Measurements from ENCODE around the gene GRID2.

The GRID2 gene

DNA sequence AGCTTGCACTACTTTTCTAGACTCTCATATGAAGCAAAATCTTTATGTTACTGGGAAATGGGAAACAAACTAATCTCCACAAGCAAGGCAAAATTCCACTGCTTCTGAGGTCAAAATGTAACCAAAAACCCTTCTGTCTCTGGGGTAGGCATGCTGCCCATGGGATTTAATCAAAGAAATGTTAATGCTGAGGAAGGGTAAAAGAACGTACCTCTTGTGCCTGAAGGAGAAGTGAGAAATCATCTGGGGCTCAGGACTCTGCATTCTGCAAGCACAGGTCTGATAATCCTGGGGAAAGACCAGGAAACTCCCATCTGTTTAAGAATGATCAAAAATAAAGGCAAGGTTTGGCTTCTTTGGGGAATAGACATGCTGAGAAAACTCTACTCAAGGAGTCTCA lies 184.7 kb downstream of the GRID2 start:
- Histone ChIP-seq H3K27me3 (ENCODE audit: control insufficient read depth, insufficient read depth, low read length) (no peaks in the 10 kb centered on the region), H3K9ac (ENCODE audit: low read length) (no peak overlapping the region), H3K27ac (ENCODE audit: low read length) (no peak overlapping the region), H3K36me3 (ENCODE audit: control insufficient read depth, low read depth, low read length) (no peaks in the 10 kb centered on the region), H3K4me3 (ENCODE audit: low read length) (no peak overlapping the region), H3K4me1 (ENCODE audit: control insufficient read depth, low read depth, low read length) (peaks cover 16% of the 10 kb centered on the region), H3K9me3 (ENCODE audit: control insufficient read depth, low read depth, low read length) (no peaks in the 10 kb centered on the region)

DNA sequence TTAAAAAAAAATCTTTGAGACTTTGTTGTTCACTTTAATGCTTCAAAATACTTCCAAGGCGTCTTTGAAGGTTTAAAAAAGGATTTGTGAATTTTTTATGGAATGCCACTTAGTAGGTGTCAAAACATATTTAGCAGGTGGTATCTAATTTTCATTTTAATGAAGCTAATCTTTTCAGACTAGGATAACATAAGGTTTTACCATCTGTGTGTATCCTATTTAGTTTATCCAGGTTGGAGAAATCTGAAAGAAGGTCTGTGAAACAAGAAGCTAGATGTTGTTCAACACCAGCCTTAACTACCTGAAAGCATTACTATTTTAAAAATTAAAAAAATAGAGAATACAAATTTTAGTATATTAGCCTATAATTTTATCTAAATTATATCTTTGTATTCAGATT lies 193.4 kb downstream of the GRID2 start:
- no peak overlapping the region for H3K27ac ChIP-seq (ENCODE audit: low read length)
- no peak overlapping the region for H3K4me3 ChIP-seq (ENCODE audit: low read length)
- no peak overlapping the region for H3K9ac ChIP-seq (ENCODE audit: low read length)
- no peaks in the 10 kb centered on the region for H3K36me3 ChIP-seq (ENCODE audit: control insufficient read depth, low read depth, low read length)
- peaks cover 27% of the 10 kb centered on the region for H3K4me1 ChIP-seq (ENCODE audit: control insufficient read depth, low read depth, low read length)
- H3K27me3 ChIP-seq (ENCODE audit: control insufficient read depth, insufficient read depth, low read length), result no peaks in the 10 kb centered on the region
- no peaks in the 10 kb centered on the region for H3K9me3 ChIP-seq (ENCODE audit: control insufficient read depth, low read depth, low read length)

DNA sequence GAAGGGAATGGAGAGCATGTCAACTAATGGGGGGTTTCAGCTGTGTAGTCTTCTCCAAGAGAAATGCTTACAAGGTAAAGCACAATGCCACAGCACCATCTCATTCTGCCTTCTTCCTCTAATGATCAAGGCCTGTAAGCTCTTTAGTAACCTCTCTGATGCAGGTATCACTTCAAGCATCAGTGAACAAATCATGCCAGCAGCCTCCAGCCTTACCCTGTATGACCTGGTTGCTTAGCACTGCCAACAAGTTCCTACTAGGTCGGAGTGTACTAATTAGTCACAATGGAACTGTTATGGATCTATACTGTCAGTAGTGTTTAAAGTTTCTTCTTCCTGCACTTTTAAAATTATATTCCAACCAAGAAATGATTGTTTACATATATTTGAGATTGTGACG lies 197.7 kb downstream of the GRID2 start:
- no peak overlapping the region for H3K9ac ChIP-seq (ENCODE audit: low read length)
- H3K36me3 ChIP-seq (ENCODE audit: control insufficient read depth, low read depth, low read length), result no peaks in the 10 kb centered on the region
- H3K9me3 ChIP-seq (ENCODE audit: control insufficient read depth, low read depth, low read length), result no peaks in the 10 kb centered on the region
- H3K27ac ChIP-seq (ENCODE audit: low read length), result no peak overlapping the region
- H3K4me3 ChIP-seq (ENCODE audit: low read length), result no peak overlapping the region
- no peaks in the 10 kb centered on the region for H3K27me3 ChIP-seq (ENCODE audit: control insufficient read depth, insufficient read depth, low read length)
- H3K4me1 ChIP-seq (ENCODE audit: control insufficient read depth, low read depth, low read length), result peaks cover 59% of the 10 kb centered on the region

DNA sequence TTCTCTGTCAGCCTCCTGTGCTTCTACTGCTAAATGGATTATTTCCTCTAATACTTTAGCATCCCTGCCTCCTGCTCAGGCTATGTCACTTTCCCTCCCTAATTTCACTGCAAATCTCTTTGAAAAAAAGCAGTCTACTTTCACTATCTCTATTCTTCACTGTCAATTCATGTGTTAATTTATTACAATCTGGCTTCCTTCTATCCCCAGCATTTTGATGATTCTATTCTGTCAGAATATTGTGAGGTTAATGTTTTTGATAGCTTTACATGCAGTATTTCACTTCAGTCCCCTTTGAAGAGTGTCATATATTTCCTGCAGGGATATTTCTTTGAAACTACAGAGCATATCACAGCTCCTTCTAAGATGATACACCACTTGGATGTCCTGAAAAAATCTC lies 203.2 kb downstream of the GRID2 start:
- peaks cover 52% of the 10 kb centered on the region for H3K4me1 ChIP-seq (ENCODE audit: control insufficient read depth, low read depth, low read length)
- no peaks in the 10 kb centered on the region for H3K27me3 ChIP-seq (ENCODE audit: control insufficient read depth, insufficient read depth, low read length)
- H3K27ac ChIP-seq (ENCODE audit: low read length), result no peak overlapping the region
- H3K9me3 ChIP-seq (ENCODE audit: control insufficient read depth, low read depth, low read length), result no peaks in the 10 kb centered on the region
- no peak overlapping the region for H3K4me3 ChIP-seq (ENCODE audit: low read length)
- no peak overlapping the region for H3K9ac ChIP-seq (ENCODE audit: low read length)
- no peaks in the 10 kb centered on the region for H3K36me3 ChIP-seq (ENCODE audit: control insufficient read depth, low read depth, low read length)

DNA sequence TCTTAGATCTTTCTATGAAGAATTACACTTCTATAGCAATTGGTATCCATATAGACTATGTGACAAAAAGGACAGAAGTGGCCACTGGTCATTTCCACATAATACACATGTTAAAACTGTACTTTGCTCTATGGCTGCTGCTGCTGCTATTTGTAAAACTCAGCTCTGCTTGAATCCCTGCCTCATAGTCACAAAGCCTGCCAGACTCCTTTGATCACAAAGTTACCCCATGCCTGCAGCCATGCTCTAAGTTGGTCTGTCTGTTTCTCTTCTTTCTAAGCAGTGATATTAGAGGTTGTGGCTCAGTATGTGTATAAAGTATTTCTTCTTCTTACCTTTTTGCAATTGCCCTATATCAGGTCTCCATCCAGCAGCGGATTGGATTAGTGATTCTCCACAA lies 210.9 kb downstream of the GRID2 start:
- H3K9me3 ChIP-seq (ENCODE audit: control insufficient read depth, low read depth, low read length), result no peaks in the 10 kb centered on the region
- H3K27ac ChIP-seq (ENCODE audit: low read length), result no peak overlapping the region
- no peak overlapping the region for H3K9ac ChIP-seq (ENCODE audit: low read length)
- H3K4me1 ChIP-seq (ENCODE audit: control insufficient read depth, low read depth, low read length), result peaks cover 25% of the 10 kb centered on the region
- no peaks in the 10 kb centered on the region for H3K36me3 ChIP-seq (ENCODE audit: control insufficient read depth, low read depth, low read length)
- H3K27me3 ChIP-seq (ENCODE audit: control insufficient read depth, insufficient read depth, low read length), result no peaks in the 10 kb centered on the region
- no peak overlapping the region for H3K4me3 ChIP-seq (ENCODE audit: low read length)

DNA sequence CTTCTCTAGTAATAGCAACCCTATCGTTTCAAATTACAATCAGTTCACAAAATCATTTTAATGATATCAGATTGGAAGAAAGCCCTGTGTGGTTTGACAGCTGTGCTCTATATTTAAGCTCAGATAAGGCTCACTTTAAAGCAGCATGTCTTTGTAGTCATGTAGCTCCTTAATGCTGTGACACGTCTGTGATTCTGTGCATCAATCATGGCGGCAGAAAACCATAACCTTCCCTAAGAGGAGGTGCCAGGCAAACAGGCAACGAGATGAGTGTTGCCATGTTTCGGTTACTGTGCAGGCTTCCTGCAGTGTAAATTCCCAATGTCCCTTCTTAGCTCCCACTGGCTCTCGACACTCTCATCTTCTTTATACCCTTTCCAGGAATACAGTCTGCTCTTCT lies 212.7 kb downstream of the GRID2 start:
- H3K36me3 ChIP-seq (ENCODE audit: control insufficient read depth, low read depth, low read length), result no peaks in the 10 kb centered on the region
- no peaks in the 10 kb centered on the region for H3K9me3 ChIP-seq (ENCODE audit: control insufficient read depth, low read depth, low read length)
- peaks cover 43% of the 10 kb centered on the region for H3K4me1 ChIP-seq (ENCODE audit: control insufficient read depth, low read depth, low read length)
- no peak overlapping the region for H3K4me3 ChIP-seq (ENCODE audit: low read length)
- H3K27me3 ChIP-seq (ENCODE audit: control insufficient read depth, insufficient read depth, low read length), result no peaks in the 10 kb centered on the region
- H3K9ac ChIP-seq (ENCODE audit: low read length), result no peak overlapping the region
- no peak overlapping the region for H3K27ac ChIP-seq (ENCODE audit: low read length)

DNA sequence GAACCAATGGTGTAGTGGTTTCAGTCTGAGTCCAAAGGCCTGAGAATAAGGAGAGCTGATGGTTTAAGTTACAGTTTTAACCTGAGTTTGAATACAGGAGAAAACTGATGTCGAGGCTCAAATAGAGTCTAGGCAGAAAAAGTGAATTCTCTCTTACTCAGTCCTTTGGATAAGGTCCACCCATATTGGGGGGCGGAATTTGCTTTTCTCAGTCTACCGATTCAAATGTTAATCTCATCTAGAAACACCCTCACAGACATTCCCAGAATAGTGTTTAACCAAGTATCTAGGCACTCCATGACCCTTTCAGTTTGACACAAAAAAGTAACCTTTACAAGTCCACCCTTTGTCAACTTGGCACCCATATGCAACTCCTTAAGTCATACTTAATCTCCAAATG lies 216.0 kb downstream of the GRID2 start:
- Histone ChIP-seq H3K27me3 (ENCODE audit: control insufficient read depth, insufficient read depth, low read length) (no peaks in the 10 kb centered on the region), H3K9ac (ENCODE audit: low read length) (no peak overlapping the region)

DNA sequence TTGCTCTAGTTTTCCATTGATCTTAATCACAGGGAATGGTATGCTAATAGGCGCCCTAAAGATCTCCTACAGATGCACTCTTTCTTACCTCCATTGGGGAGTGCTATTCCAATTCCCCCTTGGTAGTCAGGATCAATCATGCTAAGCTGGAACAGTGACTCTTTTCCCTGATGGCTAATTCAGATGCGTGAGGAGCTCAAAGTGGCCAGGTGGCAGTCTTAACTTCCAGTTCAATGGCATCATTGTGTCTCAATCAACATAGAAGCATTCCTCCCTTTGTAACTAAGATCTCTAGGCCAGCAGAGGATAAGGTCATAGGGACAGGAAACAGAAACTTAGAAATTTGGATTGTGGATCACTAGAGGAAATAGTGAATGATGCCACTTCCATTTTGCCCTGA lies 216.8 kb downstream of the GRID2 start:
- Histone ChIP-seq H3K4me3 (ENCODE audit: low read length) (no peak overlapping the region), H3K36me3 (ENCODE audit: control insufficient read depth, low read depth, low read length) (no peaks in the 10 kb centered on the region), H3K4me1 (ENCODE audit: control insufficient read depth, low read depth, low read length) (peaks cover 44% of the 10 kb centered on the region), H3K27ac (ENCODE audit: low read length) (no peak overlapping the region), H3K9me3 (ENCODE audit: control insufficient read depth, low read depth, low read length) (no peaks in the 10 kb centered on the region), H3K9ac (ENCODE audit: low read length) (no peak overlapping the region), H3K27me3 (ENCODE audit: control insufficient read depth, insufficient read depth, low read length) (no peaks in the 10 kb centered on the region)

More for the DNA sequence above, 216.0 kb downstream of the GRID2 start:
- no peaks in the 10 kb centered on the region for H3K9me3 ChIP-seq (ENCODE audit: control insufficient read depth, low read depth, low read length)
- H3K4me1 ChIP-seq (ENCODE audit: control insufficient read depth, low read depth, low read length), result peaks cover 46% of the 10 kb centered on the region
- H3K36me3 ChIP-seq (ENCODE audit: control insufficient read depth, low read depth, low read length), result no peaks in the 10 kb centered on the region
- peak overlapping the region; percentile 34 for H3K4me3 ChIP-seq (ENCODE audit: low read length)
- no peak overlapping the region for H3K27ac ChIP-seq (ENCODE audit: low read length)

DNA sequence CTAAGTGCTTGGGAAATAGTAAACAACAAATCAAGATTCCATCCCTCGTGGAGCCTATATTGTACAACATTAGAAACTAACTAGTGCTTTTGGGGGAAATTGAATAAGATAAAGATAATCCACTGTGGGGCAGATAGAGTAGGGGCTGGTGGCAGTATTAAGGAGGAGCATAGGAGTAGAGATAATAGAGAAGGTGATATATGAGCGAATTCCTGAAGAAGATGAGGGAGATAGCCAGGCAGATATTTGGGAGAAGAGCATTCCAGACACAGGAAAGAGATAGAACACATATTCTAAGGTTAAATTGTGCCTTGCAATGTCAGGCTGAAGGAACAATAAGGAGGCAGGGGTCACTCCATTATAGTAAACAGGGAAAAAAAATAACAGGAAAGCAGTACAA lies 218.2 kb downstream of the GRID2 start:
- H3K36me3 ChIP-seq (ENCODE audit: control insufficient read depth, low read depth, low read length), result no peaks in the 10 kb centered on the region
- H3K9ac ChIP-seq (ENCODE audit: low read length), result no peak overlapping the region
- H3K9me3 ChIP-seq (ENCODE audit: control insufficient read depth, low read depth, low read length), result no peaks in the 10 kb centered on the region
- H3K4me3 ChIP-seq (ENCODE audit: low read length), result no peak overlapping the region
- no peaks in the 10 kb centered on the region for H3K27me3 ChIP-seq (ENCODE audit: control insufficient read depth, insufficient read depth, low read length)
- peaks cover 44% of the 10 kb centered on the region for H3K4me1 ChIP-seq (ENCODE audit: control insufficient read depth, low read depth, low read length)
- peak overlapping the region; percentile 15 for H3K27ac ChIP-seq (ENCODE audit: low read length)

DNA sequence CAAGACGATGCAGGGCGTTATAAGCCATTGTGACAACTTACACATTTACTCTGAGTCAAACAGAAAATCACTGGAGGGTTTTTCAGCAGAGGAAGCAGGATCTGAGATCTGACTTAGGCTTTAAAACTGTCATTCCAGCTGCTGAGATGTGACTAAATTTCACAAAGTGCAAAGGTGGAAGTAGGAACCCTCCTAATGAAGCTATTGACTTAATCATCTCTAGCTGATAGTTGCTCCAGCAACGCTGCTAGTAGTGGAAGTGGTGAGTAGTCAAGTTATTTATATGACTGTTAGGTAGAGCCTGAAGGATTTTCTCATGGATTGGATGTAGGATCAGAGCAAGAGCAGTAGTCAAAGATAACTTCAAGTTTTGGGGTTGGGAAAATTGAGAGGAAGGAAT lies 218.6 kb downstream of the GRID2 start:
- Histone ChIP-seq H3K27me3 (ENCODE audit: control insufficient read depth, insufficient read depth, low read length) (no peaks in the 10 kb centered on the region), H3K4me1 (ENCODE audit: control insufficient read depth, low read depth, low read length) (peaks cover 44% of the 10 kb centered on the region), H3K27ac (ENCODE audit: low read length) (peak overlapping the region; percentile 15)

DNA sequence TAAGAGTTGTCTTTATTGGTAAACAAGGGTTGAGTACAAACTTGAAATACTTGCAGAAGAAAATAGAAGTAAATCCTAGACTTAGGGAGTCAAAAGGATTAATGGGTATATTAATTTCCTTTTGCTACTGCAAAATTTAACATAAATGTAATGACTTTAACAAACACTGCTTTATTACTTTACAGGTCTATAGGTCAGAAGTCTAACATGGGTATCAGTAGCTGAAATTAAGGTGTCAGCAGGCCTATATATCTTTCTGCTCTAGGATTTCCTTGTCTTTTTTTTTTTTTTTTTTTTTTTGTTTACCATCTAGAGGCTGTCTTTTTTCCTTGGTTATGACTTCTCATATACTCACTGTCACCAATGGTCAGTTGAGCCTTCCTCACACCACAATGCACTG lies 220.4 kb downstream of the GRID2 start:
- H3K27ac ChIP-seq (ENCODE audit: low read length), result no peak overlapping the region
- no peaks in the 10 kb centered on the region for H3K9me3 ChIP-seq (ENCODE audit: control insufficient read depth, low read depth, low read length)
- H3K4me1 ChIP-seq (ENCODE audit: control insufficient read depth, low read depth, low read length), result peaks cover 42% of the 10 kb centered on the region
- H3K27me3 ChIP-seq (ENCODE audit: control insufficient read depth, insufficient read depth, low read length), result no peaks in the 10 kb centered on the region
- H3K36me3 ChIP-seq (ENCODE audit: control insufficient read depth, low read depth, low read length), result no peaks in the 10 kb centered on the region
- H3K4me3 ChIP-seq (ENCODE audit: low read length), result no peak overlapping the region
- H3K9ac ChIP-seq (ENCODE audit: low read length), result no peak overlapping the region

More for the DNA sequence above, 218.6 kb downstream of the GRID2 start:
- Histone ChIP-seq H3K36me3 (ENCODE audit: control insufficient read depth, low read depth, low read length) (no peaks in the 10 kb centered on the region), H3K9me3 (ENCODE audit: control insufficient read depth, low read depth, low read length) (no peaks in the 10 kb centered on the region), H3K9ac (ENCODE audit: low read length) (no peak overlapping the region), H3K4me3 (ENCODE audit: low read length) (no peak overlapping the region)

DNA sequence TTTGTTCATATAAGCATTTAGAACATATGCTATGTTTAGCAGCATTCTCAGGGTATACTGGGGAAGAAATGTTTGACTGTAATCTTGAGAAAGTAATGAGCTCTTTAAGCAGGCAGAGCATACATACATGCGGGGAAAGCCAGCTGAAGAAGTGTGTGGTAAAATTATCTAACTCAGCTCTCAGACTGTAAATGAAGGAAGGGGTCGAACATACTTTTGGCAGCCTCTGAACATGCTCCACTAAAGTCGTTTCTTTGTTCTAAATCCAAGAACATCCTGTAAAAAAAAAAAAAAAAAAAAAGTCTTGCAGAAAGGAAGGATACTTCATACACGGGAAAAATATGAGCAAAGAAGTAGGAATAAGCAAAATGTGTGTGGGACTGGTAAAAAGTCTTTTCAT lies 224.8 kb downstream of the GRID2 start:
- H3K27ac ChIP-seq (ENCODE audit: low read length), result no peak overlapping the region
- no peaks in the 10 kb centered on the region for H3K36me3 ChIP-seq (ENCODE audit: control insufficient read depth, low read depth, low read length)
- H3K4me1 ChIP-seq (ENCODE audit: control insufficient read depth, low read depth, low read length), result peaks cover 12% of the 10 kb centered on the region
- no peak overlapping the region for H3K4me3 ChIP-seq (ENCODE audit: low read length)
- no peak overlapping the region for H3K9ac ChIP-seq (ENCODE audit: low read length)
- no peaks in the 10 kb centered on the region for H3K9me3 ChIP-seq (ENCODE audit: control insufficient read depth, low read depth, low read length)
- H3K27me3 ChIP-seq (ENCODE audit: control insufficient read depth, insufficient read depth, low read length), result no peaks in the 10 kb centered on the region
